NCI-H1694 (cell line): ENCODE data around the gene GPRC5B.

Source experiments
- DNase-seq: peaks from one replicate; lab custom pipeline; 2025; lab: John Stamatoyannopoulos, UW

The GPRC5B gene

GRCh38 chr16:19898166-19898565 lies 13.5 kb upstream of the GPRC5B start:
- DNase-seq: no peak

- no peak for DNase-seq
Measured at GRCh38 chr16:19896951-19897350, 12.3 kb upstream of the GPRC5B start.

GRCh38 chr16:19894586-19894985 lies 9.9 kb upstream of the GPRC5B start:
- DNase-seq: no peak

- no peak for DNase-seq
Measured at GRCh38 chr16:19892902-19893301, 8.3 kb upstream of the GPRC5B start.

GRCh38 chr16:19890901-19891300 lies 6.3 kb upstream of the GPRC5B start:
- DNase-seq: no peak

- DNase-seq: no peak
Measured at GRCh38 chr16:19888834-19889233, 4.2 kb upstream of the GPRC5B start.

- peak; percentile 78 for DNase-seq
Measured at GRCh38 chr16:19886073-19886941, 1.7 kb upstream of the GPRC5B start.

GRCh38 chr16:19885451-19886072 lies 914 bp upstream of the GPRC5B start:
- DNase-seq: no peak

GRCh38 chr16:19883966-19884485 lies 622 bp downstream of the GPRC5B start:
- DNase-seq: no peak

GRCh38 chr16:19883296-19883965 lies 1.2 kb downstream of the GPRC5B start:
- peak; percentile 21 for DNase-seq

GRCh38 chr16:19882646-19883045 lies 2.0 kb downstream of the GPRC5B start:
- no peak for DNase-seq

- no peak for DNase-seq
Measured at GRCh38 chr16:19882186-19882585, 2.5 kb downstream of the GPRC5B start.

- no peak for DNase-seq
Measured at GRCh38 chr16:19881783-19882182, 2.9 kb downstream of the GPRC5B start.

- no peak for DNase-seq
Measured at GRCh38 chr16:19881028-19881427, 3.6 kb downstream of the GPRC5B start.

GRCh38 chr16:19879241-19879792 lies 5.3 kb downstream of the GPRC5B start:
- DNase-seq: peak; percentile 69

- DNase-seq: no peak
Measured at GRCh38 chr16:19878757-19879156, 5.9 kb downstream of the GPRC5B start.

GRCh38 chr16:19876501-19877059 lies 8.1 kb downstream of the GPRC5B start:
- peak; percentile 68 for DNase-seq

GRCh38 chr16:19875900-19876299 lies 8.7 kb downstream of the GPRC5B start:
- no peak for DNase-seq

GRCh38 chr16:19874851-19875546 lies 9.6 kb downstream of the GPRC5B start:
- DNase-seq: no peak

GRCh38 chr16:19874026-19874425 lies 10.6 kb downstream of the GPRC5B start:
- no peak for DNase-seq

GRCh38 chr16:19872935-19873334 lies 11.7 kb downstream of the GPRC5B start:
- no peak for DNase-seq
